Measurements from ENCODE around the gene CLDN9.

DNA sequence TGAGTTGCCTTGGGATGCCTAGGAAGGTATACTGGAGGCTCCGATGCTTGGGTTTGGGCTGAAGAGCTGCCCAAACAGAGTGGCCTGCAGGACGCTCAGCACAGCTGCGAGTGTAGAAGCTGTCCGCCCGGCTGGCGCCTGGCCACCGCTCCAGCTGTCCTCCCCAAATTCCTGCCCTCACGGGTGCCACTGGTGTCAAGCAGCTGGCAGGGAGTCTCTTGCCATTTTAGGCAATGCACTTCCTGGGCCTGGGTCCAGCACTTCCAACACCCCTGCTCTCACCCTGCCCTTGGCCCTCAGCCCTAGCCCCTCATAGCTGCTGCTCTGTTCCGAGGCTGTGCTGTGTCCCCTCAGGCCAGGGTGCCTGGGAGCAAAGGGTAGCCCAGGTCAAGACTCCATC, 27.3 kb upstream of the CLDN9 start:
- TF ChIP-seq POLR2AphosphoS5 (IDR thresholded peaks at IDR 0.05; ENCODE audit: borderline replicate concordance, low read depth, low read length) (no peak), EZH2 (IDR thresholded peaks at IDR 0.05) (no peak), FOXP2 (optimal IDR thresholded peaks at IDR 0.05; ENCODE audit: control extremely low read depth, extremely low read length, insufficient read depth) (no peak)
